ENCODE measurements around the gene STPG1. TPM values are rescaled to one million over a fixed set of nuclear protein-coding genes. Genes with fewer than 3 reads are reported as not detected.
A peak's percentile ranks its signal among the peaks of the same experiment; 100 is the strongest.
"Not testable (repeated sequence)": the region's sequence is repeated elsewhere in the genome, so short reads cannot be mapped to it uniquely, and the experiment has no call there.

Gene STPG1, protein sequence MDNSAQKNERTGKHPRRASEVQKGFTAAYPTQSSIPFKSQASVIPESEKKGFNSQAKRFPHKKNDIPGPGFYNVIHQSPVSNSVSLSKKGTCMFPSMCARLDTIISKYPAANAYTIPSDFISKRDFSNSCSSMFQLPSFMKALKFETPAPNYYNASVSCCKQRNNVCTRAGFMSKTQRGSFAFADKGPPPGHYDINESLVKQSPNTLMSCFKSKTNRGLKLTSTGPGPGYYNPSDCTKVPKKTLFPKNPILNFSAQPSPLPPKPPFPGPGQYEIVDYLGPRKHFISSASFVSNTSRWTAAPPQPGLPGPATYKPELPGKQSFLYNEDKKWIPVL
- polyA plus RNA-seq (ENCODE audit: insufficient read length in 3 of 3) = 10 to 100 TPM; 10.6 to 12.1 (median 11.8) TPM
- long read RNA-seq, donor 1 = 0 reads
- long read RNA-seq, donor 2, partial matches to known transcripts = 0 of 1 reads
- long read RNA-seq, donor 2, other reads (novel, unspliced or antisense) = 0 of 1 reads
- long read RNA-seq, donor 3, partial matches to known transcripts = 0 of 4 reads
- long read RNA-seq, donor 3, other reads (novel, unspliced or antisense) = 0 of 4 reads
- long read RNA-seq, donor 4, partial matches to known transcripts = 0 of 2 reads
- long read RNA-seq, donor 4, other reads (novel, unspliced or antisense) = 0 of 2 reads
- long read RNA-seq, donor 5 = 0 reads
- long read RNA-seq, donor 6, partial matches to known transcripts = 0 of 1 reads
- long read RNA-seq, donor 6, other reads (novel, unspliced or antisense) = 0 of 1 reads
- long read RNA-seq, donor 7, partial matches to known transcripts = 0 of 1 reads
- long read RNA-seq, donor 7, other reads (novel, unspliced or antisense) = 0 of 1 reads
- long read RNA-seq, donor 8, partial matches to known transcripts = 0 of 2 reads
- long read RNA-seq, donor 8, other reads (novel, unspliced or antisense) = 0 of 2 reads
- long read RNA-seq, donor 9, partial matches to known transcripts = 0 of 4 reads
- long read RNA-seq, donor 9, other reads (novel, unspliced or antisense) = 0 of 4 reads
- long read RNA-seq, donor 10, partial matches to known transcripts = 0 of 1 reads
- long read RNA-seq, donor 10, other reads (novel, unspliced or antisense) = 0 of 1 reads
- long read RNA-seq, donor 11, partial matches to known transcripts = 0 of 2 reads
- long read RNA-seq, donor 11, other reads (novel, unspliced or antisense) = 0 of 2 reads
- long read RNA-seq, donor 12 = 0 reads
- long read RNA-seq, donor 13, partial matches to known transcripts = 24 of 24 reads
- long read RNA-seq, donor 13, other reads (novel, unspliced or antisense) = 0 of 24 reads
- long read RNA-seq, donor 14 = 0 reads
- long read RNA-seq, donor 15 = 0 reads
- long read RNA-seq, donor 16, partial matches to known transcripts = 45 of 62 reads
- long read RNA-seq, donor 16, other reads (novel, unspliced or antisense) = 10 of 62 reads

DNA sequence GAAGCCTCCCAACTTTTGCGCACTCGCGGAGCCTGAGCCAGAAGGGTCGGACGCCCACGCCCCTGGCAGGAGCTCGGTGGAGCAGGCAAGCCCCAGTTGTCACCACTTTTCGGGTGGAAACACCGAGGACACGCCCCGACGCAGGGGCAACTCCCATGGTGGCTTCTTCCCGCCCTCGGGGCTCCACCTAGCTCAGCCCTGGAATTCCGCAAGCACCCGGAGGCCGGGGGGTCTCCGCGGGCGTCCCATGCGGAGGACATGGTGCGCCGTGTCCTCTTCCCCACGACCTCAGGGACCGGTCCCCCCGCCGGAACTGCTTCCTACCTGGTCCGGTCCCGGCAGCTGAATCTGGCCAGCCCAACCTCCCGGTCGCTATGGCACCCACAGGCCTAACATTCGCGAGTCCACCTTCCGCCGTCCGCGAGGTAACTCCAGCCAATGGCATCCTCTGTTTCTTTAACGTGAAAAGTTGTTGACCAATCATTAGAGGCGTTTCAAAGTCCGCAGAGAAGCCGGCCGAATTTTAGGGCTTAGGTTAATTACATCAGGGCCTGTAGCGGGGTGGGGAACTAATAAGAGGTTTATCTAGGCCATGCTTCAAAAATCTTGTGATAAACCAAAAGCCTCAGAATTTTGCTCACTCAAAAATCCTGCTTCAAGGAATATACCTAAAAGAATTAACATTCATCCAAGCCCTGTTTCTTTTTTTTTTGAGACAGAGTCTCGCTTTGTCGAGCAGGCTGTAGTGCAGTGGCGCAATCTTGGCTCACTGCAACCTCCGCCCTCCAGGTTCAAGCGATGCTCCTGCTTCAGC is at the start of gene STPG1:
Gene STPG1, minus strand, starts transcription at position 433 of the 814 bp plus-strand sequence. CDS start 12,394 bp downstream, outside the sequence.
- DNase-seq (ENCODE audit: extremely low read depth in 1 of 11, low read depth in 9 of 11, low spot score in 4 of 11) = peak; percentile 78 to 93 (median 89)

DNA sequence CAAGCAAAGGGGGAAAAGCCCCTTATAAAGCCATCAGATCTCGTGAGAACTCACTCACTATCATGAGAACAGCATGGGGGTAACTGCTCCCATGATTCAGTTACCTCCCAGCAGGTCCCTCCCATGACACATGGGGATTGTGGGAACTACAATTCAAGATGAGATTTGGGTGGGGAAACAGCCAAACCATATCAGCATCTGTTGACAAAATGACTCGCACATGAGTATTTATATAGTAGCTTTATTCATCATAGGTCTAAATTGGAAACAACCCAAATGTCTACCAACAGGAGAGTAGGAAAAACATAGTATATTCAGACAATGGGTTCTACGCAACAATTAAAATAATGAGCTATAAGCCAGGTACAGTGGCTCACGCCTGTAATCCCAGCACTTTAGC is 48.5 kb upstream of the STPG1 start:
- not testable (repeated sequence) for DNase-seq (ENCODE audit: extremely low read depth in 1 of 11, low read depth in 9 of 11, low spot score in 4 of 11)

DNA sequence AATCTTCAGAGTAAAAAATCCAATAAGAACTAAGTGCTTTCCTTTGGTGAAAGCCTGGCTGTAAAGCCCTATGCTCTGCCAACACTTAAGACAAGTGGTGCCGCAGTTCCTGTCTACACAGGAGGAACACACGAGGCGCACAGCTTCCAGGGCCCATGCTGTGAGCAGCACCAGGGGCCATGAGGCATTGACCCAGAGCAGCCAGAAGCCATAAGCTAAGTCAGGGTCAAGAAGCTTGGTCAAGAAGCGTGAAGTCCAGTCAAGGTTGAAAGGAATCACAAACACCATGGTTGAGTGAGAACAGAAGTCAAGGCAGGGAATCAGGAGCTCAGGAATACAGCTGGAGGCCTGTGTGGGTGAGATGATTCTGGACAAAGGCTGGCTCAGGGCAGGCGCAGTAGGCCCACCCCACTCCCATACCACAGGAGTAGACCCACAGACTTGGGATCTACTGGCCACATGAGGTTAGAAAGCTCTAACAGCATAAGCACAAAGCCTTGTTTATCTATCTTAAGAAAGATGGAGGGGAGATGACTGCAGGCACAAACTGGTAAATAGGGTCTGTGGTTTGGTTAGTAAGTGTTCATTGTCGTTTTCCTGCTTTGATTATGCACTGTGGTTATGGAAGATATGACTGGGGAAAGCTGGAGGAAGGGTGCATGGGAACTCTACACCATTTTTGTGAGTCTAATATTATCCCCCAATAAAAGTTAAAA is 46.1 kb upstream of the STPG1 start:
- peak in 1 of 11 donors; percentile 29 for DNase-seq (ENCODE audit: extremely low read depth in 1 of 11, low read depth in 9 of 11, low spot score in 4 of 11)

DNA sequence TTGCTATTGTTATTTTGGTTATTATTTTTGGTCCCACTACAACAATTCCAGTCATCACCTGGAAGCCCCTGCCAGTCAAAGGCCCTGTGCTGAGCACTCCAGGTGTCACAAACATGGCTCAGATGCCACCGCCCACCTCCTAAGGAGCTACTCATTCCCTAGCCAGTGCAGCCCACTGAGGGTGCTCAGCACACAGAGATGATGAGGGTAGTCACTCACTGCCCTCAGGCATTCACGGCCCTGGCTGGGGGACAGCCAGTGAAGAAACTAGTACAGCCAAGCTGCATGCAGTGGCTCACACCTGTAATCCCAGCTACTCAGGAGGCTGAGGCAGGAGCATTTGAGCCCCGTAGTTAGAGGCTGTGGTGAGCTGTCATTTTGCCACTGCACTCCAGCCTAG is 44.3 kb upstream of the STPG1 start:
- DNase-seq (ENCODE audit: extremely low read depth in 1 of 11, low read depth in 9 of 11, low spot score in 4 of 11) = no peak

DNA sequence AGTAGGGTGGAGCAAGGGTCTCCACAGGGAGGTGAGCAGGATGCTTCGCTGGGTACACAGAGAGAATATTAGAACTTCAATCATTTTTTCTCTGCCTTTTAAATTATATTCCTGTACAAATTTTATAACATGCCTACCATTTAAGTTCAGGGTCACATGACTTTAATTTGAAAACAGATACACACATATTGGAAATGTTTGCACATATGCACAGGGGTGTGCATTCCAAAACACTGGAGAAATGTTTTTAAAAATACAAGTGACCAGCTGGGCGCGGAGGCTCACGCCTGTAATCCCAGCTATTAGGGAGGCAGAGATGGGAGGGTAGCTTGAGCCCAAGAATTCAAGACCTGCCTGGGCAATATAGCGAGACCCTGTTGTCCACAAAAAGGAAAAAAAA is 41.7 kb upstream of the STPG1 start:
- no peak for DNase-seq (ENCODE audit: extremely low read depth in 1 of 11, low read depth in 9 of 11, low spot score in 4 of 11)

DNA sequence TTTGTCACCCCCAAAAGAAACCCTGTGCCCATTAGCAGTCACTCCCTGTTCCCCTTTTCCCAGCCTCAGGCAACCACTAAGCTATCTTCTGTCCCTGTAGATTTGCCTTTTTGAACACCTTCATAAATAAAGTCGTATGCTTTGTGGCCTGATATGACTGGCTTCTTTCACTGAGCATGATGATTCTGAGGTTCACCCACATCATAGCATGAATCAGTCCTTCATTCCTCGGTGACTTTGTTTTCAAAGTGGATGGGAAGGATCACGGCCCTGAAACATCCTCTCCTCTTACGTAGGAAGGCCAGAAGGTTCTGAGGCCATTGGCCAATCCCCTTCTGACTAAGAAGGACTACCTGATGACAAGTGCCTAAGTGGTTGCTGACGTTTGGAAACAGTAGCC is 41.1 kb upstream of the STPG1 start:
- DNase-seq (ENCODE audit: extremely low read depth in 1 of 11, low read depth in 9 of 11, low spot score in 4 of 11) = no peak

DNA sequence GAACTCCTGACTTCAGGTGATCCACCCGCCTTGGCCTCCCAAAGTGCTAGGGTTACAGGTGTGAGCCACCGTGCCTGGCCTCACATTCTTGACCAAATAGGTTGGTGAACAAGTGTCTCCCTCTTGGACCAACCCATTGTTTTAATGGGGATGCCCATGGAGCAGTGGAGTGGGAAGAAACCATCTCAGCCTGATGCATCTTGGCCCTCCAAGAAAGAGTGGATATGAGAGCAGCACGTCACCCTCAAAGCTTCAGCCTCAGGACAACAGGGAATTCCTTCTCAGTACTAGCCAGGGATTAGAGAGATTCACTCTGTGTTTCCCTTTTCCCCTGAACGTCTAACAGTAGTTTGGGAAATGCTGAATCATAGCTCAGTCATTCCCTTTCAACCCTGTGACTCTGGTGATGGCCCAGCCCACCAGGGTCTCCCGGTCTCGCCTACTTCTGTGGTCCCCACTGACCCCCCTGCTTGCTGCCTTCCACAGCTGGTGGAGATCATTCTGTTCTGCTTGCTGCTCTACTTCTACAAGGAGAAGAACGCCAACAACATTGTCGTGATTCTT is 39.4 kb upstream of the STPG1 start:
- no peak for DNase-seq (ENCODE audit: extremely low read depth in 1 of 11, low read depth in 9 of 11, low spot score in 4 of 11)

DNA sequence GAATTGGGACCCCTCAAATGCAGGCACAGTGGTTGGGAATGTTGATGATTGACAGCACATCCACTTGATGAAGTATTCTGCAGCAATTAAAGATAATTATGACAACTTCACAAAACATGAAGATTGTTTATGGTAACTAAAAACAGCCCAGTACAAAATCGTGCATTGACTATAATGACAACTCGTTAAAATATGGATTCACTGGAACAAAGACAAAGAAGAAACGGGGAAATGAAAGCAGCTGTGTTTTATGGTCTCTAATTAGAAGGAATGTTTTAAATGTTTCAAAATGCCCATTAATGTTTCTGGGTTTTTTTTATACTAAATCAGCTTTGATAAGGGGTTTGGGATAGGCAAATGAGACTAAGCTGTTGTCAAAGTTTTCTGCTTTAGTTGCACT is 38.2 kb upstream of the STPG1 start:
- no peak for DNase-seq (ENCODE audit: extremely low read depth in 1 of 11, low read depth in 9 of 11, low spot score in 4 of 11)

DNA sequence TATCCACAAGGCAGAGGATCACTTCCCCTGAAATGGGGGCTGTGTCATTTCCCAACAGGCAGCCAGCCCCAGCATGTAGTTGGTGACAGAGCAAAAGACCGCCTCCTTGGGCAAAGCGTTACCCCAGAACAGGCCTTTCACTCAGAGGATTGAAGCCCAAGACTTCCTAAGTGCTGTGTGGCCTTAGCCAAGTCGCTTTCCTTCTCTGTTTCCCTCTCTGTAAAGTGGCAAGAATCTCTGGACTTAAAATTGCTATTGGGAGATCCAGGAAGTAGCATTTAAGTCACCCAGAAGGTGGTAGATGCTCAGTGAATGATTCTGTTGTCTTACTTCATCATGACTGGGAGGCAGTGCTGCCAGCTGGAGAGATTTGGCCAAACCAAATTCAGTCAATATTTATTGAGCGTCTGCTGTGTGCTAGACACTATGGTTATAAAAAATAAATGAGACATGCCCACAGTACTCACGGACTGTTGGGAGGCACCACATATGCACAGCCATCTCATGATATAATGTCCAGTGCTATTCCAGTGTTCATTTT is 37.3 kb upstream of the STPG1 start:
- no peak for DNase-seq (ENCODE audit: extremely low read depth in 1 of 11, low read depth in 9 of 11, low spot score in 4 of 11)

DNA sequence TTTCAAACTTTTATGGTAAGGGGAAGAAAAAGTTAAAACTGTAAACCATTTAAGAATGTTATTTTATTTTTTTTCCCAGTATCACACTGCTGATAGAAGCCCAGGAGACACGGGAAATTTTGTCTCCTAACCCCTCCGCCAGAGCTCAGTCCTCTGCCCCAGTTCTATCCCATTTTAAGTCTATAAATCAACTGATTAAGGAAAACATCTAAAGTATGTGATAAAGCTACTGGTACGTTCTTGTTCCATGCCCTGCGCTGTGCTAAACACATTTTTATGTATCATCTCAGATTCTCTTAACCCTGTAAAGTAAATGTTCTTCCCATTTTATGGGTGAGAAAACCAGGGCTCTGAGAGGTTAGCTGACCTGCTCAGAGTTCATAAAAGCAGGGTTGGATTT is 36.7 kb upstream of the STPG1 start:
- DNase-seq (ENCODE audit: extremely low read depth in 1 of 11, low read depth in 9 of 11, low spot score in 4 of 11) = no peak

DNA sequence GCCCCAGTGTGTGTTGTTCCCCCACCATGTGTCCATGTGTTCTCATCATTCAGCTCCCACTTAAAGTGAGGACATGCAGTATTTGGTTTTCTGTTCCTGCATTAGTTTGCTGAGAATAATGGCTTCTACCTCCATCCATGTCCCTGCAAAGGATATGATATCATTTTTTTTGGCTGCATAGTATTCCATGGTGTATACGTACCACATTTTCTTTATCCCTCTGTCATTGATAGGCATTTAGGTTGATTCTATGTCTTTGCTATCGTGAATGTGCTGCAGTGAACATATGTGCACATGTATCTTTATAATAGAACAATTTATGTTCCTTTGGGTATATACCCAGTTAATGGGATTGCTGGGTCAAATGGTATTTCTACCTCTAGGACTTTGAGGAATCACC is 32.9 kb upstream of the STPG1 start:
- DNase-seq (ENCODE audit: extremely low read depth in 1 of 11, low read depth in 9 of 11, low spot score in 4 of 11) = not testable (repeated sequence)

DNA sequence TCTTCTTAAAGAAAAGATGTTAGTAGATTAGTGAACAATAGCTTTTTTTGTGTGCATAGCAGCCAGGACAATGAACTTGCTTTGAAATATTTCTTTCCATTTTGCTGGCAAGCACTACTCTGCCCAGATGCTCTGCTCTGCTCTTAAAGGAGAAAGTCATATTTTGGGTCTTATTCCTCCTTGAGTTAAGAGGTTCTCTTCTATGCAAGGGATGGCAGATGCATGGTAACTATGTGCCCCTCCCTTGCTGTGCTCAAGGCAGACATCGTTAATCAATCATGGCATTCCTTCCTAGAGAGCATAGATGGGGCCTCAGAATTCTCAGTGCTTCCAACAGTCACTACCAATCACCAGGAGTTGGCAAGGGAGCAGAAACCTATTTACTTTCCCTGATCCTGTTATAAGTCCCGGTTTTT is 29.7 kb upstream of the STPG1 start:
- no peak for DNase-seq (ENCODE audit: extremely low read depth in 1 of 11, low read depth in 9 of 11, low spot score in 4 of 11)

DNA sequence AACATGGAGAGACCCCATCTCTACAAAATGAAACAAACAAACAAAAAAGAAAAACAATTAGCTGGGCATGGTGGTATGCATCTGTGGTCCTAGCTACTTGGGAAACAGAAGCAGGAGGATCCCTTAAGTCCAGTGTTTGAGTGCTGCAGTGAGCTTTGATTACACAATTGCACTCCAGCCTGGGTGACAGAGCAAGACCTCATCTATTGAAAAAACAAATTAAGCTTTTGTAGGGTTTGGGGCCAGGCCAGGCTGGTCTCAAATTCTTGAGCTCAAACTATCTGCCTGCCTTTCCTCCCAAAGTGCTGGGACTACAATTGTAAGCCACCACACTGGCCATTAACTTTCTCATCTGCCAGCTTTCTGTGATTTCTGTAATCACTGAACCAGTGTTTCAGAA is 29.2 kb upstream of the STPG1 start:
- DNase-seq (ENCODE audit: extremely low read depth in 1 of 11, low read depth in 9 of 11, low spot score in 4 of 11) = no peak

DNA sequence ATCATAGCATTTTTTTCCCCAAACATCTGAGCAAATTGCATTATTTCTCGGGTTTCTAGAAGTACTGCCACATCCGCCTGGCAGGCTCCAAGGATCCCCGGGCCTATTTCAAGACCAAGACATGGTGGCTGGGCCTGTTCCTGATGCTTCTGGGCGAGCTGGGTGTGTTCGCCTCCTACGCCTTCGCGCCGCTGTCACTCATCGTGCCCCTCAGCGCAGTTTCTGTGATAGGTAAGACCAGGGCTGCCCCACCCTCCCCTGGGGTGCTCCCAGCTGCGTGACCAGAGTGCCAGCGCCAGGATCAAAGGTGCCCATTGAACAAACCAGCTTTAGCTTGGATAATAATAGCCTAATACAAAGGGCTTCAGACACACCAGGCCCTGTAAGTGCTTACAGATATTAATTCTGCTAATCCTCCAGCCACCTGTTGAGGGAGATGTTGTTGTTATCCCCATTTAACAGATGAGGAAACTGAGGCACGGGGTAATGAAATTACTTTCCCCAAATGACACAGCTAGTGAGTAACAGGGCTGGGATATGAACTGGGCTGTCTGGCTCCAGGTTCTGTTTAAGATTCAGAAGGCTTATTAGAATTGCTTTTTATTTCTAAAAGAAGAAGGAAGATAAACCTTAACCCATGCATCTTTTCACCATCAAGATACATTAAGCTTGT is 28.6 kb upstream of the STPG1 start:
- DNase-seq (ENCODE audit: extremely low read depth in 1 of 11, low read depth in 9 of 11, low spot score in 4 of 11) = no peak

DNA sequence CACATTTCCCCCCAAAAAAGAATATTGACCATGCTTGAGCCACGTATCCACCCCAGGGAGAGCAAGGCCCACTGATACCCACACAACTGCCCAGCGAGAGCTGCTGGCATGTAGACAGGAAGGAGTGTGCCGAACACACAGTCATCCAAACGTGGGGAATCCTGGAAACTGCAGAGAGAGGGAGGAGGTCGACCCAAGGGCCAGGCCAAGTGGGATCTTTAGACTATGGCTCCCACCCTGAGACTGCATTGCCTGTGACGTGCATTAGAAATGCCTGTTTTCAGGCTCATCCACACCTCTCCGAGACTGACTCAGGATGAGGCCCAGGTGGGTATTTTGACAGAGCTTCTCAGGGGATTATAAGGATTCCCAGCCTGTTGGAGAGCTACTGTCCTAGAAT is 27.9 kb upstream of the STPG1 start:
- DNase-seq (ENCODE audit: extremely low read depth in 1 of 11, low read depth in 9 of 11, low spot score in 4 of 11) = no peak

DNA sequence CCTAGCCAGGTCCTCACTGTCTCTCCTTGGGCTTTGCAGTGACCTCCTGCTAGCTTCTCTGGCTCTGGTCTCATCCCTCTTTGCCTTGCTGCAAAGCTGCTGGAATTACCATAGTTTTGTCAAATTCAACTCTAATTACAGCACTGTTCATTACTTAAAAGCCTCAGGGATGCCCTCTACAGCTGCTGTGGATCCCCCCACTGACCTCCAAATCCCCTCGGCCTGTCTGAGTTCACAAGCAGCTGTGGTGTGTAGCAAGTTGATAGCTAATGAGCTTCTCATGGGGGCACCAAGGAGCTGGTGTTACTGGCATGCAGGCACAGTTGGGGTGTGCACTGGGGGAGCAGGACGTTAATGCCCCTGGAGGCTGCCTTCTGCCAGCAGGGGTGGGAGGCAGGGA is 26.9 kb upstream of the STPG1 start:
- DNase-seq (ENCODE audit: extremely low read depth in 1 of 11, low read depth in 9 of 11, low spot score in 4 of 11) = no peak
